ENCODE data around the gene GPR152. TPM values are rescaled to one million over a fixed set of nuclear protein-coding genes. Genes with fewer than 3 reads are reported as not detected.

Gene GPR152
- total and polyA plus RNA-seq, 2 donors (not counting 3 experiments of a cell fraction or from before 2014, with no cell fraction given) = not detected

- CTCF ChIA-PET = no interaction called here
- H3K4me2 ChIP-seq (ENCODE audit: insufficient read depth, low read length) = no peak overlapping the region
- TF ChIP-seq MYC (IDR thresholded peaks at IDR 0.05; ENCODE audit: low read depth, low read length) (no peak), POLR2AphosphoS5 (IDR thresholded peaks at IDR 0.05; ENCODE audit: insufficient read depth, low read depth, low read length) (no peak), CTCF (IDR thresholded peaks at IDR 0.05; ENCODE audit: extremely low read depth in 1 of 2, insufficient read depth in 1 of 2, low read depth in 1 of 2, low read length in 2 of 2) (no peak), EZH2 (IDR thresholded peaks at IDR 0.05; ENCODE audit: borderline replicate concordance, low read depth, low read length, severe bottlenecking) (no peak), GATA2 (IDR thresholded peaks at IDR 0.05; ENCODE audit: insufficient read depth, insufficient read length, low read depth, low read length) (no peak), POLR2A (IDR thresholded peaks at IDR 0.05; ENCODE audit: low read depth, low read length) (no peak), MAX (IDR thresholded peaks at IDR 0.05; ENCODE audit: insufficient read depth, insufficient read length) (no peak), JUN (IDR thresholded peaks at IDR 0.05; ENCODE audit: borderline replicate concordance, insufficient read depth, insufficient read length, low read depth) (no peak), FOS (IDR thresholded peaks at IDR 0.05; ENCODE audit: borderline replicate concordance, insufficient read depth, low read length) (no peak)
Measured at GRCh38 chr11:67497656-67498291, 45.2 kb upstream of the GPR152 start.

More at GRCh38 chr11:67497656-67498291, 45.2 kb upstream of the GPR152 start:
- H3K9me3 ChIP-seq (replicated peaks; ENCODE audit: control insufficient read depth, insufficient read depth, low read length) = no peaks in the 10 kb centered on the region
- DNase-seq (ENCODE audit: low read depth, low spot score) = no peak
- no peaks in the 10 kb centered on the region for H3K27me3 ChIP-seq (ENCODE audit: control insufficient read depth in 2 of 2, insufficient read depth in 2 of 2, low read length in 2 of 2)
- POLR2A ChIA-PET = no interaction called here
- no peaks in the 10 kb centered on the region for H3K36me3 ChIP-seq (ENCODE audit: control insufficient read depth in 2 of 2, extremely low read depth in 1 of 2, insufficient read depth in 2 of 2, low read length in 2 of 2)
- intact Hi-C loops (cut with micrococcal nuclease) (no loop called here), dilution Hi-C loops (cut with MboI; ENCODE audit: extremely low pct_ligation_motif_present, low sequenced_read_pairs) (no loop called here)
- H2AFZ ChIP-seq (ENCODE audit: low read depth, low read length) = no peak overlapping the region
- H3K9me1 ChIP-seq (replicated peaks; ENCODE audit: control insufficient read depth, extremely low read depth, insufficient read depth, low read length) = no peaks in the 10 kb centered on the region
- BruUV-seq (replicated peaks) = no TSS peak
- H3K79me2 ChIP-seq (ENCODE audit: control insufficient read depth, insufficient read depth, low read length) = no peaks in the 10 kb centered on the region
- H3K9ac ChIP-seq (replicated peaks; ENCODE audit: extremely low read depth, insufficient read depth, low read length) = no peak overlapping the region
- no peaks in the 10 kb centered on the region for H3K4me1 ChIP-seq (ENCODE audit: control insufficient read depth, extremely low read depth, insufficient read depth, low read length)
- H3K4me3 ChIP-seq (replicated peaks in 1 of 3; ENCODE audit: insufficient read depth in 1 of 3, low read depth in 1 of 3, low read length in 3 of 3) = no peak overlapping the region
- no peak for FAIRE-seq
- no peaks in the 10 kb centered on the region for H4K20me1 ChIP-seq (replicated peaks; ENCODE audit: control insufficient read depth, extremely low read depth, insufficient read depth, low read length)
- H3K27ac ChIP-seq (ENCODE audit: insufficient read depth, low read depth, low read length) = no peak overlapping the region

All from endothelial cell of umbilical vein (primary cell).